WTC11 (cell line): ENCODE measurements around the gene SHTN1. TPM values are rescaled to one million over a fixed set of nuclear protein-coding genes. Genes with fewer than 3 reads are reported as not detected.

Experiments used
- ATAC-seq: fragments of 200-7000 bp; cut with Tn5 transposase; 2 replicates; pipeline ENCODE4 v1.10.0; 2021; ENCODE audit warnings: mild to moderate bottlenecking, moderate library complexity
- CTCF ChIA-PET: fragments of 300-600 bp; sonication (Branson Sonifier 250); formaldehyde crosslinking; loops from one replicate; lab custom pipeline; 2021; ENCODE audit warnings: antibody characterized with exemption; lab: Charles Lee
- POLR2A ChIA-PET: fragments of 350-600 bp; sonication (Branson Sonifier 250); formaldehyde crosslinking; loops from one replicate; lab custom pipeline; 2021; ENCODE audit warnings: antibody characterized with exemption; lab: Charles Lee
- DNase-seq: peaks from one replicate; pipeline ENCODE4 v3.0.0; 2021; ENCODE audit warnings: low spot score
- H3K27ac Mint-ChIP-seq: 2 replicates; pipeline ENCODE4 v1.8.0; 2021; ENCODE audit warnings: mixed read lengths
- H3K27me3 Mint-ChIP-seq: 2 replicates; pipeline ENCODE4 v1.8.0; 2021; ENCODE audit warnings: low read depth, mild to moderate bottlenecking, moderate library complexity, mixed read lengths
- H3K36me3 Mint-ChIP-seq: 2 replicates; pipeline ENCODE4 v1.8.0; 2021; ENCODE audit warnings: mixed read lengths
- H3K4me1 Mint-ChIP-seq: 2 replicates; pipeline ENCODE4 v1.8.0; 2022; ENCODE audit warnings: mixed read lengths
- H3K4me3 Mint-ChIP-seq: 2 replicates; pipeline ENCODE4 v1.8.0; 2021; ENCODE audit warnings: mild to moderate bottlenecking, moderate library complexity, mixed read lengths
- H3K9me3 Mint-ChIP-seq: 2 replicates; pipeline ENCODE4 v1.8.0; 2021; ENCODE audit warnings: mixed read lengths
- ESRRA ChIP-seq: sonication (generic); formaldehyde crosslinking; IDR thresholded peaks from 2 replicates; pipeline ENCODE4 v1.8.1; 2022; ENCODE audit warnings: mild to moderate bottlenecking, missing genetic modification reagents, borderline replicate concordance
- FOXK1 ChIP-seq: sonication (generic); formaldehyde crosslinking; IDR thresholded peaks from 2 replicates; pipeline ENCODE4 v1.8.0; 2022; ENCODE audit warnings: mild to moderate bottlenecking, moderate library complexity, missing genetic modification reagents
- GABPB1 ChIP-seq: sonication (generic); formaldehyde crosslinking; IDR thresholded peaks from 2 replicates; pipeline ENCODE4 v1.8.1; 2023; ENCODE audit warnings: mild to moderate bottlenecking, missing genetic modification reagents
- GTF2I ChIP-seq: fragments of 250-450 bp; sonication (Bioruptor Pico); conservative IDR thresholded peaks from 2 replicates; pipeline ENCODE4 v1.4.0; 2021; ENCODE audit warnings: mild to moderate bottlenecking
- JAZF1 ChIP-seq: fragments of 250-450 bp; sonication (Bioruptor Pico); IDR thresholded peaks from 2 replicates; pipeline ENCODE4 v1.9.0; 2021; ENCODE audit warnings: moderate library complexity, mild to moderate bottlenecking, inconsistent platforms
- MXD4 ChIP-seq: fragments of 250-450 bp; sonication (Bioruptor Pico); IDR thresholded peaks from 2 replicates; pipeline ENCODE4 v1.8.0; 2021; ENCODE audit warnings: mild to moderate bottlenecking, moderate library complexity, borderline replicate concordance
- NFATC4 ChIP-seq: fragments of 250-450 bp; sonication (Bioruptor Pico); IDR thresholded peaks from 2 replicates; pipeline ENCODE4 v1.9.0; 2021; ENCODE audit warnings: mild to moderate bottlenecking
- OVOL2 ChIP-seq: fragments of 250-450 bp; sonication (Bioruptor Pico); IDR thresholded peaks from 2 replicates; pipeline ENCODE4 v1.9.0; 2021; ENCODE audit warnings: mild to moderate bottlenecking, borderline replicate concordance
- SMAD4 ChIP-seq: sonication (generic); formaldehyde crosslinking; IDR thresholded peaks from 2 replicates; pipeline ENCODE4 v1.8.0; 2022; ENCODE audit warnings: mild to moderate bottlenecking, missing genetic modification reagents
- ZNF219 ChIP-seq: sonication (generic); formaldehyde crosslinking; IDR thresholded peaks from 2 replicates; pipeline ENCODE4 v1.8.0; 2023; ENCODE audit warnings: missing genetic modification reagents, mild to moderate bottlenecking, borderline replicate concordance
- total RNA-seq: library from RNA; stranded (reverse); gene quantifications from 3 replicates; pipeline ENCODE4 v1.2.3, GENCODE V29; 2021
- TF ChIP-seq, protein P1 (sequence below): sonication (generic); formaldehyde crosslinking; IDR thresholded peaks from 2 replicates; pipeline ENCODE4 v1.8.1; 2023; ENCODE audit warnings: mild to moderate bottlenecking, missing genetic modification reagents
- TF ChIP-seq, protein P2 (sequence below): fragments of 250-450 bp; sonication (Bioruptor Pico); IDR thresholded peaks from 2 replicates; pipeline ENCODE4 v1.9.0; 2021; ENCODE audit warnings: mild to moderate bottlenecking, borderline replicate concordance
- TF ChIP-seq, protein P3 (sequence below): sonication (generic); formaldehyde crosslinking; IDR thresholded peaks from 2 replicates; pipeline ENCODE4 v1.8.1; 2023; ENCODE audit warnings: mild to moderate bottlenecking, missing genetic modification reagents, borderline replicate concordance
- TF ChIP-seq, protein P4 (sequence below): sonication (generic); formaldehyde crosslinking; conservative IDR thresholded peaks from 2 replicates; pipeline ENCODE4 v1.8.1; 2023; ENCODE audit warnings: mild to moderate bottlenecking, low read depth, missing genetic modification reagents, moderate library complexity
- TF ChIP-seq, protein P5 (sequence below): sonication (generic); formaldehyde crosslinking; IDR thresholded peaks from 2 replicates; pipeline ENCODE4 v1.8.0; 2022; ENCODE audit warnings: mild to moderate bottlenecking, missing genetic modification reagents
- TF ChIP-seq, protein P6 (sequence below): fragments of 250-450 bp; sonication (Bioruptor Pico); IDR thresholded peaks from 2 replicates; pipeline ENCODE4 v1.9.0; 2021; ENCODE audit warnings: mild to moderate bottlenecking
- TF ChIP-seq, protein P7 (sequence below): sonication (generic); formaldehyde crosslinking; IDR thresholded peaks from 2 replicates; pipeline ENCODE4 v1.8.1; 2022; ENCODE audit warnings: low read depth, mild to moderate bottlenecking, moderate library complexity, missing genetic modification reagents, borderline replicate concordance

The SHTN1 gene
- total RNA-seq, 1 experiment from 2014 or later, result 11.0 TPM

DNA sequence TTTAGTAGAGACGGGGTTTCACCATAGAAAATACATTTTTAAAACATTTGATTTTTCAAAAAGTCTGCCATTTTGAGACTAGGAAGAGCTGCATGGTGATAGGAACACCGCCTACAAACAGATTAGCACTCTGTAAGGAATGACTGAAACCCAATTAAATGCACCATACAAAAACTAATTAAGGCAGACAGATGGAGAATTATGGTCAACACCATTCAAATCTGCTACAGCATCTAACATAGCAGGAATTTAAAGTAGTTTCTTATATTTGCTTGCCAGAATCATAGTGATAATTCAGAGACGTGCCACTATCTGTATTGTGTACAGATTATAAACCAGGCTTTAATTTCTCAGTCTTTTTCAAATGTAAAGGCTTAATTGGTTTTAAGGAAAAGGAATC, 87.5 kb downstream of the SHTN1 start (continued):
- TF ChIP-seq, protein P1, sequence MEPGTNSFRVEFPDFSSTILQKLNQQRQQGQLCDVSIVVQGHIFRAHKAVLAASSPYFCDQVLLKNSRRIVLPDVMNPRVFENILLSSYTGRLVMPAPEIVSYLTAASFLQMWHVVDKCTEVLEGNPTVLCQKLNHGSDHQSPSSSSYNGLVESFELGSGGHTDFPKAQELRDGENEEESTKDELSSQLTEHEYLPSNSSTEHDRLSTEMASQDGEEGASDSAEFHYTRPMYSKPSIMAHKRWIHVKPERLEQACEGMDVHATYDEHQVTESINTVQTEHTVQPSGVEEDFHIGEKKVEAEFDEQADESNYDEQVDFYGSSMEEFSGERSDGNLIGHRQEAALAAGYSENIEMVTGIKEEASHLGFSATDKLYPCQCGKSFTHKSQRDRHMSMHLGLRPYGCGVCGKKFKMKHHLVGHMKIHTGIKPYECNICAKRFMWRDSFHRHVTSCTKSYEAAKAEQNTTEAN (CRISPR knock-in tag), result no peak
- no peak for TF ChIP-seq FOXK1 (CRISPR knock-in tag)

DNA sequence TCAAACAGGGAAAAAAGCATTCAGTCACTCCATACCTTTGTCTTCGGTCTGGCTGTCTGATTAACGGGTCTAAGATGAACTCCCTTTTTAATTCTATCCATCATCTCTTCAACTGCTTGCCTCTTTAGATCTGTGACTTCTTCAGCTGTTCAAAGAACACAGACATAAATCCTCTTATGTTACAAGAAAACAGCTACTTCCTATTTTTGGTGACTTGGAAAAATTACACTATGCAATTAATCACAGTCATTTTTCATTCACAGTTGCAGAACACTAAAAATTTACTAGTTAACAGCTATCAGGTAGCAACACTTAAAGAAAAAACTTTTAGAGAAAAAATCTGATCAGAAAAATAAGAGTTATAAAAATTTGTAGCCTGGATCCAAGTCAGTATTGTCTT, 89.6 kb downstream of the SHTN1 start:
- H3K4me1 Mint-ChIP-seq, result peaks cover 15% of the 10 kb centered on the region
- no peak for DNase-seq
- H3K27me3 Mint-ChIP-seq, result no peaks in the 10 kb centered on the region
- H3K27ac Mint-ChIP-seq, result no peak overlapping the region
- no peak for ATAC-seq
- H3K4me3 Mint-ChIP-seq, result no peak overlapping the region
- H3K36me3 Mint-ChIP-seq, result no peaks in the 10 kb centered on the region
- ChIA-PET CTCF (no interaction called here), POLR2A (no interaction called here)
- H3K9me3 Mint-ChIP-seq, result no peaks in the 10 kb centered on the region
- TF ChIP-seq OVOL2 (no peak), GTF2I (CRISPR knock-in tag) (no peak), ESRRA (CRISPR knock-in tag) (no peak), NFATC4 (CRISPR knock-in tag) (no peak), GABPB1 (CRISPR knock-in tag) (no peak), ZNF219 (CRISPR knock-in tag) (no peak), MXD4 (CRISPR knock-in tag) (no peak), JAZF1 (CRISPR knock-in tag) (no peak), SMAD4 (CRISPR knock-in tag) (no peak)
- TF ChIP-seq, protein P2, sequence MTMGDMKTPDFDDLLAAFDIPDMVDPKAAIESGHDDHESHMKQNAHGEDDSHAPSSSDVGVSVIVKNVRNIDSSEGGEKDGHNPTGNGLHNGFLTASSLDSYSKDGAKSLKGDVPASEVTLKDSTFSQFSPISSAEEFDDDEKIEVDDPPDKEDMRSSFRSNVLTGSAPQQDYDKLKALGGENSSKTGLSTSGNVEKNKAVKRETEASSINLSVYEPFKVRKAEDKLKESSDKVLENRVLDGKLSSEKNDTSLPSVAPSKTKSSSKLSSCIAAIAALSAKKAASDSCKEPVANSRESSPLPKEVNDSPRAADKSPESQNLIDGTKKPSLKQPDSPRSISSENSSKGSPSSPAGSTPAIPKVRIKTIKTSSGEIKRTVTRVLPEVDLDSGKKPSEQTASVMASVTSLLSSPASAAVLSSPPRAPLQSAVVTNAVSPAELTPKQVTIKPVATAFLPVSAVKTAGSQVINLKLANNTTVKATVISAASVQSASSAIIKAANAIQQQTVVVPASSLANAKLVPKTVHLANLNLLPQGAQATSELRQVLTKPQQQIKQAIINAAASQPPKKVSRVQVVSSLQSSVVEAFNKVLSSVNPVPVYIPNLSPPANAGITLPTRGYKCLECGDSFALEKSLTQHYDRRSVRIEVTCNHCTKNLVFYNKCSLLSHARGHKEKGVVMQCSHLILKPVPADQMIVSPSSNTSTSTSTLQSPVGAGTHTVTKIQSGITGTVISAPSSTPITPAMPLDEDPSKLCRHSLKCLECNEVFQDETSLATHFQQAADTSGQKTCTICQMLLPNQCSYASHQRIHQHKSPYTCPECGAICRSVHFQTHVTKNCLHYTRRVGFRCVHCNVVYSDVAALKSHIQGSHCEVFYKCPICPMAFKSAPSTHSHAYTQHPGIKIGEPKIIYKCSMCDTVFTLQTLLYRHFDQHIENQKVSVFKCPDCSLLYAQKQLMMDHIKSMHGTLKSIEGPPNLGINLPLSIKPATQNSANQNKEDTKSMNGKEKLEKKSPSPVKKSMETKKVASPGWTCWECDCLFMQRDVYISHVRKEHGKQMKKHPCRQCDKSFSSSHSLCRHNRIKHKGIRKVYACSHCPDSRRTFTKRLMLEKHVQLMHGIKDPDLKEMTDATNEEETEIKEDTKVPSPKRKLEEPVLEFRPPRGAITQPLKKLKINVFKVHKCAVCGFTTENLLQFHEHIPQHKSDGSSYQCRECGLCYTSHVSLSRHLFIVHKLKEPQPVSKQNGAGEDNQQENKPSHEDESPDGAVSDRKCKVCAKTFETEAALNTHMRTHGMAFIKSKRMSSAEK (CRISPR knock-in tag), result no peak
- TF ChIP-seq, protein P3, sequence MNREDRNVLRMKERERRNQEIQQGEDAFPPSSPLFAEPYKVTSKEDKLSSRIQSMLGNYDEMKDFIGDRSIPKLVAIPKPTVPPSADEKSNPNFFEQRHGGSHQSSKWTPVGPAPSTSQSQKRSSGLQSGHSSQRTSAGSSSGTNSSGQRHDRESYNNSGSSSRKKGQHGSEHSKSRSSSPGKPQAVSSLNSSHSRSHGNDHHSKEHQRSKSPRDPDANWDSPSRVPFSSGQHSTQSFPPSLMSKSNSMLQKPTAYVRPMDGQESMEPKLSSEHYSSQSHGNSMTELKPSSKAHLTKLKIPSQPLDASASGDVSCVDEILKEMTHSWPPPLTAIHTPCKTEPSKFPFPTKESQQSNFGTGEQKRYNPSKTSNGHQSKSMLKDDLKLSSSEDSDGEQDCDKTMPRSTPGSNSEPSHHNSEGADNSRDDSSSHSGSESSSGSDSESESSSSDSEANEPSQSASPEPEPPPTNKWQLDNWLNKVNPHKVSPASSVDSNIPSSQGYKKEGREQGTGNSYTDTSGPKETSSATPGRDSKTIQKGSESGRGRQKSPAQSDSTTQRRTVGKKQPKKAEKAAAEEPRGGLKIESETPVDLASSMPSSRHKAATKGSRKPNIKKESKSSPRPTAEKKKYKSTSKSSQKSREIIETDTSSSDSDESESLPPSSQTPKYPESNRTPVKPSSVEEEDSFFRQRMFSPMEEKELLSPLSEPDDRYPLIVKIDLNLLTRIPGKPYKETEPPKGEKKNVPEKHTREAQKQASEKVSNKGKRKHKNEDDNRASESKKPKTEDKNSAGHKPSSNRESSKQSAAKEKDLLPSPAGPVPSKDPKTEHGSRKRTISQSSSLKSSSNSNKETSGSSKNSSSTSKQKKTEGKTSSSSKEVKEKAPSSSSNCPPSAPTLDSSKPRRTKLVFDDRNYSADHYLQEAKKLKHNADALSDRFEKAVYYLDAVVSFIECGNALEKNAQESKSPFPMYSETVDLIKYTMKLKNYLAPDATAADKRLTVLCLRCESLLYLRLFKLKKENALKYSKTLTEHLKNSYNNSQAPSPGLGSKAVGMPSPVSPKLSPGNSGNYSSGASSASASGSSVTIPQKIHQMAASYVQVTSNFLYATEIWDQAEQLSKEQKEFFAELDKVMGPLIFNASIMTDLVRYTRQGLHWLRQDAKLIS (CRISPR knock-in tag), result no peak
- TF ChIP-seq, protein P4, sequence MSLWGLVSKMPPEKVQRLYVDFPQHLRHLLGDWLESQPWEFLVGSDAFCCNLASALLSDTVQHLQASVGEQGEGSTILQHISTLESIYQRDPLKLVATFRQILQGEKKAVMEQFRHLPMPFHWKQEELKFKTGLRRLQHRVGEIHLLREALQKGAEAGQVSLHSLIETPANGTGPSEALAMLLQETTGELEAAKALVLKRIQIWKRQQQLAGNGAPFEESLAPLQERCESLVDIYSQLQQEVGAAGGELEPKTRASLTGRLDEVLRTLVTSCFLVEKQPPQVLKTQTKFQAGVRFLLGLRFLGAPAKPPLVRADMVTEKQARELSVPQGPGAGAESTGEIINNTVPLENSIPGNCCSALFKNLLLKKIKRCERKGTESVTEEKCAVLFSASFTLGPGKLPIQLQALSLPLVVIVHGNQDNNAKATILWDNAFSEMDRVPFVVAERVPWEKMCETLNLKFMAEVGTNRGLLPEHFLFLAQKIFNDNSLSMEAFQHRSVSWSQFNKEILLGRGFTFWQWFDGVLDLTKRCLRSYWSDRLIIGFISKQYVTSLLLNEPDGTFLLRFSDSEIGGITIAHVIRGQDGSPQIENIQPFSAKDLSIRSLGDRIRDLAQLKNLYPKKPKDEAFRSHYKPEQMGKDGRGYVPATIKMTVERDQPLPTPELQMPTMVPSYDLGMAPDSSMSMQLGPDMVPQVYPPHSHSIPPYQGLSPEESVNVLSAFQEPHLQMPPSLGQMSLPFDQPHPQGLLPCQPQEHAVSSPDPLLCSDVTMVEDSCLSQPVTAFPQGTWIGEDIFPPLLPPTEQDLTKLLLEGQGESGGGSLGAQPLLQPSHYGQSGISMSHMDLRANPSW, result no peak
- TF ChIP-seq, protein P5, sequence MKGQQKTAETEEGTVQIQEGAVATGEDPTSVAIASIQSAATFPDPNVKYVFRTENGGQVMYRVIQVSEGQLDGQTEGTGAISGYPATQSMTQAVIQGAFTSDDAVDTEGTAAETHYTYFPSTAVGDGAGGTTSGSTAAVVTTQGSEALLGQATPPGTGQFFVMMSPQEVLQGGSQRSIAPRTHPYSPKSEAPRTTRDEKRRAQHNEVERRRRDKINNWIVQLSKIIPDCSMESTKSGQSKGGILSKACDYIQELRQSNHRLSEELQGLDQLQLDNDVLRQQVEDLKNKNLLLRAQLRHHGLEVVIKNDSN (CRISPR knock-in tag), result no peak
- TF ChIP-seq, protein P6, sequence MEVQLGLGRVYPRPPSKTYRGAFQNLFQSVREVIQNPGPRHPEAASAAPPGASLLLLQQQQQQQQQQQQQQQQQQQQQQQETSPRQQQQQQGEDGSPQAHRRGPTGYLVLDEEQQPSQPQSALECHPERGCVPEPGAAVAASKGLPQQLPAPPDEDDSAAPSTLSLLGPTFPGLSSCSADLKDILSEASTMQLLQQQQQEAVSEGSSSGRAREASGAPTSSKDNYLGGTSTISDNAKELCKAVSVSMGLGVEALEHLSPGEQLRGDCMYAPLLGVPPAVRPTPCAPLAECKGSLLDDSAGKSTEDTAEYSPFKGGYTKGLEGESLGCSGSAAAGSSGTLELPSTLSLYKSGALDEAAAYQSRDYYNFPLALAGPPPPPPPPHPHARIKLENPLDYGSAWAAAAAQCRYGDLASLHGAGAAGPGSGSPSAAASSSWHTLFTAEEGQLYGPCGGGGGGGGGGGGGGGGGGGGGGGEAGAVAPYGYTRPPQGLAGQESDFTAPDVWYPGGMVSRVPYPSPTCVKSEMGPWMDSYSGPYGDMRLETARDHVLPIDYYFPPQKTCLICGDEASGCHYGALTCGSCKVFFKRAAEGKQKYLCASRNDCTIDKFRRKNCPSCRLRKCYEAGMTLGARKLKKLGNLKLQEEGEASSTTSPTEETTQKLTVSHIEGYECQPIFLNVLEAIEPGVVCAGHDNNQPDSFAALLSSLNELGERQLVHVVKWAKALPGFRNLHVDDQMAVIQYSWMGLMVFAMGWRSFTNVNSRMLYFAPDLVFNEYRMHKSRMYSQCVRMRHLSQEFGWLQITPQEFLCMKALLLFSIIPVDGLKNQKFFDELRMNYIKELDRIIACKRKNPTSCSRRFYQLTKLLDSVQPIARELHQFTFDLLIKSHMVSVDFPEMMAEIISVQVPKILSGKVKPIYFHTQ (CRISPR knock-in tag), result no peak
- TF ChIP-seq, protein P7, sequence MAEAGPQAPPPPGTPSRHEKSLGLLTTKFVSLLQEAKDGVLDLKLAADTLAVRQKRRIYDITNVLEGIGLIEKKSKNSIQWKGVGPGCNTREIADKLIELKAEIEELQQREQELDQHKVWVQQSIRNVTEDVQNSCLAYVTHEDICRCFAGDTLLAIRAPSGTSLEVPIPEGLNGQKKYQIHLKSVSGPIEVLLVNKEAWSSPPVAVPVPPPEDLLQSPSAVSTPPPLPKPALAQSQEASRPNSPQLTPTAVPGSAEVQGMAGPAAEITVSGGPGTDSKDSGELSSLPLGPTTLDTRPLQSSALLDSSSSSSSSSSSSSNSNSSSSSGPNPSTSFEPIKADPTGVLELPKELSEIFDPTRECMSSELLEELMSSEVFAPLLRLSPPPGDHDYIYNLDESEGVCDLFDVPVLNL (CRISPR knock-in tag), result no peak
